HTERT RPE-1 (cell line): ENCODE measurements around the gene ACTC1.

Experiments
- in situ Hi-C: fragments of 300-500 bp; cut with MboI; formaldehyde crosslinking; loops from 4 replicates; pipeline ENCODE4 v1.14.3; 2020; ENCODE audit warnings: low sequenced_read_pairs

Gene ACTC1

DNA sequence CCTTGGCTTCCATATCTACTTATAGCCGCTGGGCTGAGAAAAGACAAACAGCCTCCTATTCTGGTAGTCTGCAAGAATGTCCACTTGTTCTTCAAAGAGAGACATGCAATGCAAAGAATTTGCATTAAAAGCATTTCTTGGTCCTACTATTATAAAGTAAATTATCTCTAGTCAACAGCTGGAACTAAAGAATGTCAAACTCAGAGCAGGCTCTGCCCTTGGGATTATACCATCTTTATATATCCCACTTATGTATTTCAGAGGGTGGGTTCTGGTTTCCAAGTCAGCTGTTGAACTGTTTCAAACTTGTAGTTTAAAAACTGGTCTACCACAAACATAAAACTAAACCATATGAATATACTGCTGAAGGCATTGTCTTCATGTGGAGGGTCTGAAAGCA is 7.0 kb upstream of the ACTC1 start:
- in situ Hi-C loops: no loop called here

DNA sequence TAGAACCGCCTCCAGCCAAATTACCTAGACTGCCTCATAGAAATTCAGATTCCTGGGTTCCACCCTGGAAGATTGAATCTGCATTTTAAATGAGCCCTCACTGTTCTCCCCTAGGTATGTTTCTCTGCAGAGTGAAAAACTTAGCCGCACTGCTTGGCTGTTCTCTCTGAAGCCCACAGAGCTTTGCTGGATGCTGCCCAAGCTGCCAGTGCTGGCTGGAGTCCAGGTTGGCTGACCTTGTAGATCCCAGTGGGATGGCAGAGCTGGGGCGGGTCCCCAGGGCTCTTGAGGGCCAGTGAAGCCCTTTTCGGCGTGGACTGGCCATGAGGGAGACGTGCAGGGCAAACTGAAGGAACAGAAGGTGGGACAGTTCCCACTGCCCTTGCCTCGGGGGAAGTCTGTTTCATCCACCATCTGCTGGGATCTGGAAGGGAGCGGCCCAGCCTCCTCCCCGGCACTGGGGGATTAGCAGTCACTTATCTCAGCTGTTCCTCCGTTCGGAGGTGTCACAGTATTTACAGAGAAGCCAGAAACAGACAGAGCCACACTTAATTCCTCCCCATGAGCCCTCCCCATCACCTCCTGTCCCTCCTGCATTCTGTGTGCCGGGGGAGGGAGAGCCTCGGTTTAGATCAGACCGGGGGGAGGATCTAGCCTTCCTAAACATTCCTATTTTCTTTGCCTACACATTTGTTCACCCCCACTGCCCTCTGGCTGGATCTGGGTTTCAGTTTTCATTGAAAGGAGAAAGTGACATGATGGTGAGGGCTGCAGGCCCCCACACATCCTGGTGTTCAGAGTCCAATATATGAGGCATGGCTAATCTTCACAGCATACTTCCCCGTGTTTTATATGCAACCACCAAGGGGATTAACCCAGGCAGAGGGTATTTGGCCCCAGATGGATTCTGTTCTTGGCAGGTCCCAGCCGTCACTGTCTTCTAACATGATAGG is 4.1 kb upstream of the ACTC1 start:
- in situ Hi-C loops: no loop called here

DNA sequence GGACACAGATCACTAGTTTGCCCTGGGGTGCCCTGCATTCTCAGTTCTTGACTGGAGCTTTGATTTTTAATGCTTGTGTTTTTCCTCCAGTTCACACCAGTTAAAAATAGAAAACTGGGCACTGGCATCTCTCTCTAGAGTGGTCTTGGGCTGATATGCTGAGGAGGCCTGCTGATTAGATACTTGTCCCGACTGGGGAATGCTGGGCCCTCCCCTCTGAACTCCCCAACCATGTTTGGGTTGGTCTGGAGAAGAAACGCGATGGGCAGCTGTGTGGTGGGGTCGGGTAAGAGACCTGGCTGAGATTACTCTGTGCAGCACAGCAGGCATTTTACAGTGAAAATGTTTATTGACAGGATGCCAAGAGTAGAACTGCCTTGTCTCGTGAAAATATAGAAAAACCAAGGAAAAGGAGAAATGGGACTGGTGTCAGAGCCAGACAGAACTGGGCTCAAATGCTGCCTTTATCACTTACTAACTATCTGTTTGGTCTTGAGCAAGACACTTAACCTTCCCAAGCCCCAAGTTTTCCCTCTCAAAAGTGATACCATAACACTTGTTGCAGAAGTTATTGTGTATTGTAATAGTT is 1.6 kb upstream of the ACTC1 start:
- in situ Hi-C loops: no loop called here

DNA sequence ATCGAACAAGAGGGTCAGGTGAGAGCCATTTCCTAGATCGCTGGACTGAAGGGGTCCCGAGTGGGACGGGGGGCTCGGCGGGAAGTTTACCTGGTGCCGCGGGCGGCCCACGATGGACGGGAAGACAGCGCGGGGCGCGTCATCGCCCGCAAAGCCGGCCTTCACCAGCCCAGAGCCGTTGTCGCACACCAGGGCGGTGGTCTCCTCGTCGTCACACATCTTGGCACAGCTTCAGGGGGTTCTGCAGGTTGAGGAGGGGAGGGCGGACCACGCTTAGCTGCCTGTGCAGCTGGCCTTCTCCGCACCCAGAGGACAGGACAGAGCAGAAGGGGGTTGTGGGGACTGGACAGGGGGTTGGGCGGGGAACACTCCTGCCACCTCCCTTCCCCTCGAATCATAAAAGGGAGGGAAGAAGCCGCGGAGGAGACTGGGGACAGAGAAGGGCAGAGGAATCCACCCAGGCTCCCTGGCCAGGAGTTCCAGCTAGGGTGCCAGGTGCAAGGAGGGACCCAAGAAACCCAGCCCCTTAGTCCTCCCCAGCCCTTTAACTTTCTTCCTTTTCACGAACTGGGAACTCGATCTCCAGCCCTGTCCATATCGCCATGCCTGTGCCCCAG is 651 bp downstream of the ACTC1 start:
- in situ Hi-C loops: no loop called here

DNA sequence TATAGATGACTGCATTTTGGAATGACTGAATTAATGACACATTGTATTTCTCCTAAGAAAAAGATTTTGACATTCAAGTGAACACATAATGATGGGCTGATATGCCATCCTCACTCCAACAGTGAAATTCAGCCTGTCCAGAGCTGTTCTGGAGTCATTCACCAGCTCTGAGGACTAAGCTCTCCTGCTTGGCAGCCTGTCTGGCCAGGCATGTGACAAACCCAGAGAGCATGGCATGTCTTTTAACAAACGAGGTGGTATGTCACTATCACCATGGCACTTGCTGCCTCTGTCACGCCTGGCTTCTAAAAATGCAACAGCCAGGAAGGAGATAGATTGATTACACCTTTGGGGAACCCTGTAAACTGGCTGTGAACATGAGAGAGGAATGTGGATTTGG is 1.4 kb downstream of the ACTC1 start:
- in situ Hi-C loops: no loop called here

DNA sequence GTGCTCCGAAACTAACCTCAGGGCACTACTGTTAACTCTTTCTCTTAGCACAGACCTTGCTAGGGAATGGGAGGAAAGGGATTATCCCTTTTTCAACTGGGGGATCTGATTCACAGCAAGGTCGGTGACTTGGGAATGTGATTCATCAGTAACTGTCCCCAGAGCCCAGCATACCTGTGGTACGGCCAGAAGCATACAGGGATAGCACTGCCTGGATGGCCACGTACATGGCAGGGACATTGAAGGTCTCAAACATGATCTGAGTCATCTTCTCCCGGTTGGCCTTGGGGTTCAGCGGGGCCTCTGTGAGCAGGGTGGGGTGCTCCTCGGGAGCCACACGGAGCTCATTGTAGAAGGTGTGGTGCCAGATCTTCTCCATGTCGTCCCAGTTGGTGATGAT is 2.3 kb downstream of the ACTC1 start:
- in situ Hi-C loops: no loop called here

DNA sequence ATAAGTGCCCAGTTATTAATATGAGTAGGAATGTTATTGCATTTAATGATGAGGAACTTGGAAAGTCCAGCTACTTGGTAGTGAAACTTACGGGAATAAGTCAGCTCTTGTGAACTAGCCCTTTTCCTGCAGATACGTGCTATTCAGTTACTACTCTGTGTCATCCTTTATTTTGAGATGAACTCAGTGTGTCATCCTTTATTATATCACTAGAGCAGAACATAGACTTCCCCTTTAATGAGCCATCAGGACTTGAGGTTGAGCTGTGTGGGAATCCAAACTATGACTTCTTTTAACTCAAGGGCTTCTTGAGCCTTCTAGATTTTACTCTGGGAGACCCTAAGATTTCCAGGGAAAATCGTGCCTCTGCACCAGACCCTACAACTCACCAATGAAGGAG is 3.6 kb downstream of the ACTC1 start:
- in situ Hi-C loops: no loop called here

DNA sequence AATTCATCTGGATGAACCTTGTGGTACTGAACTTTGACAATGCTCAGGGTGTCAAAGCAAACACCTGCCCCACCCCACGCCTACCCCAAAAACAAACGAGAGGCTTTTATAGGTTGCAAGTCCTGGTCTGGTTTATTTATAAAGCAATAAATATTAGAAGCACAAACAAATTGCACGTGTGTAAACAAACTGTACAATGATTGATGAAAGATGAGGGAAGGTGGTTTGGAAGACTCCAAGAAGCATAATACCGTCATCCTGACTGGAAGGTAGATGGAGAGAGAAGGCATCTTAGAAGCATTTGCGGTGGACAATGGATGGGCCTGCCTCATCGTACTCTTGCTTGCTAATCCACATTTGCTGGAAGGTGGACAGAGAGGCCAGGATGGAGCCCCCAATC is 5.2 kb downstream of the ACTC1 start:
- in situ Hi-C loops: no loop called here

DNA sequence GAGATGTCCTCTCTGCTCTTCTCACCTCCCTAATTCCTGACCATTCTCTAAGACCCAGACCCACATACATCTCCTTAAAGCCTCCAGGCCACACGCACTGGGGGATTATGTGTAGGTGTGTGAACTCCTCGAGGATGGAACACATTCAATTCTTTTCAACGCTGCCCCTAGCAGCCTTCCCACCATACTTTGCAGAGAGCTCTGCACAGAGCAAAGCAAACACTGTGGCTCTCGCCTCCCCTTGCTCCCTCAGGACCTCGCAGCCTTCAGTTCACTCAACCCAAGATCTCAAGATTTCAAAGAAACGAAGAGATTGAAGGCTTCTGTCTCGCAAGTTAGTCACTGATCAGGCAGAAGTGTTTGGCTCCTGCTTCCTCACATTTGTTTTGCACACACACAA is 6.0 kb downstream of the ACTC1 start:
- in situ Hi-C loops: no loop called here

DNA sequence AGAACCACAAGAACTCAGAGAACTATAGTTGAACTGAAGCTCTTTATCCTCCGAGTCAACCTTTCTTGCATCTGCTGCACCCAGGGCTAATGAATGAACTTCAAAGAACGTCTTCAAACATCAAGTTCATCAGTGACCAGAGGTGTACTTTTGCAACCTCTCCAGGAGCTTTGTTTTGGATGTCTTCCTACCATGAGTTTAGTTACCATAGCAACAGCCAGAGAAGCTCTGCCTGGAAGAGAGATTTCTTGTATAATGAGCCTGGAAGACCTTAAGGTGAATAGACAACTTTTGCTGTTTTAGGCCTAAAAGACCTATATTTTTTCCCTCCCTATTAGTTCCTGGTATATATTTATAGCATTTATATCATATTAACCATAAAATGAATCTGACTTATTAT is 9.1 kb downstream of the ACTC1 start:
- in situ Hi-C loops: no loop called here

DNA sequence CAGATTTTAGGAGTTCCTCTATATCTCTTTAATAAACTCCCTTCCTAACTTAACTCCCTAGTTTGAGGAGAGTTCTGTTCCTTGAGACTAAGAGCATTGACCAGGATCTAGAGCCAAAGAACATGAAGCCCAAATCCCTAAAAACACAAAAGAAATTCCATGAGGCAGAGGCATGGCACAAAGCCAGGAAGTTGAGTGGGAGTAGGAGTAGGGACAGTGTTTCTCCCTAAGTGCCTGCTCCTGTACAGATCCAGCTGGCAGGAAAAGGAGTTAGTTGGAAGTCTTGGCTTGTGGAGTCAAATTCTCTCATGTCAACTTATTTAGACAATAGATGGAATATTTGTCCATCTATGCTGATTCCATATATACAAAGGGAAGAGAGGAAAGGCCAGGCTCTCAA is 11.4 kb downstream of the ACTC1 start:
- in situ Hi-C loops: no loop called here

DNA sequence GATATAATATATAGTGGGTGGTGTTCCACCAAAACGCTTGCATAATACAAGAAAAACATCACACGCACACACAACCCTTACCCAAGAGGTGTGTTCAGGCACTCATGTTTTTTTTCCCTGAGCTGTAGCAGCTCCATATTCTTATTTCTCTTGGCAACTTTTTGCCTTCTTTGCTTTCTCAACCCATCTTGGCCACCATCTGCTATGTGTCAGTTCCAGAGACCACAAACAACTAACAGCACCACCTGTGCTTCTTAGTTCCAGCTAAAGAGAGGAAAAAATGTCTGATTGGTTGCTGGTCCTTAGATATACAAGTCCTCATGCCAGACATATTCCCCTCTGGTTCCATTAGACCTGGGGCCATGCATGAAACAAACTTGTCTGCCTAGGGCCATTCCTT is 11.9 kb downstream of the ACTC1 start:
- in situ Hi-C loops: no loop called here

DNA sequence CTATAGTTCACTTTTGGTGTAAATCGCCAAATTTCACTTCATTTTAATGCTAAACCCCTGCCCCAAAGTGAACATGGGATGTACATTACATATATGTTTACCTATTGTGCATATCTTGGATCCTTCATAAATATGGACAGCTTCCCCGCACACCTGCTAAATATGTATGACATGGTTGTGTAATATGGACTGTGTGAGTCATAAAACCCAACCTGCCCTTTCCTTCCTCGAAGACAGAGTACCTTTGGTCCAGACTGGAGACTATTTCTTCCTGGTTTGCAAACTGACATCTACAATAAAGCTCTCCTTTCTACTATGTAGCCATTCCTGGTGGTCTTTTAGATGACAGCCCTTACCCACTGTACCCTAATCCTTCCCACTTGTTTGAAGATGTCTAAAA is 12.4 kb downstream of the ACTC1 start:
- in situ Hi-C loops: no loop called here

DNA sequence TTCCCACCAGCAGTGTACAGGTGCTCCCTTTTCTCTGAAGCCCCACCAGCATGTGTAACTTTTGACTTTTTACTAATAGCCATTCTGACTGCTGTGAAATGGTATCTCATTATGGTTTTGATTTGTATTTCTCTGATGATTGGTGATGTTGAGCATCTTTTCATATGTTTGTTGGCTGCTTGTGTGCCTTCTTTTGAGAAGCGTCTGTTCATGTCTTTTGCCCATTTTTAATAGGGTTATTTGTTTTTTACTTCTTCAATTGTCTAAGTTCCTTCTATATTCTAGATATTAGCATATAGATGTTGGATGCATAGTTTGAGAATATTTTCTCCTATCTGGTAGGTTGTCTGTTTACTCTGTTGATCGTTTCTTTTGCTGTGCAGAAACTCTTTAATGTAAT is 14.6 kb downstream of the ACTC1 start:
- in situ Hi-C loops: no loop called here

DNA sequence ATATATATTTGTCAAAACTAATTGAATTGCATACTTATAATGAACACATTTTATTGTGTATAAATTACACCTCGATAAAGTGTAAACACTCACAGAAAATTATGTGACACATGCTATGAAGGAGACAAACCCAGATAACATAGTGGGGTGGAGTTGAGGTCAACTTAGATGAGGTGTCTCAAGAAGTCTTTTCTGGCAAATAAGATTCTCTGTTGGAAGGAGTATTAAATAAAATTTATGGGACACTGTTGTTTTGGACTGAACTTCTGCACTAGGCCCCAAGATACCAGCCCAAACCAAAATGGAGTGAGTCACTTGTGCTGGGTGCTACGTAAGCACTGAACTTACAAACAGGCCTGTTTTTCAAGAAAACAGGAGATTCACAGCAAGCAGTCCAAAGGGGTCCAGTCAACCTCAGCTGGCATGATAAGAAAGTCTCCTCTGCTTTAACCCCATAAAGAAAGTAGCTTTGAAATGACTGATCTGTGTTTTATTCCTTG is 18.7 kb downstream of the ACTC1 start:
- in situ Hi-C loops: no loop called here

DNA sequence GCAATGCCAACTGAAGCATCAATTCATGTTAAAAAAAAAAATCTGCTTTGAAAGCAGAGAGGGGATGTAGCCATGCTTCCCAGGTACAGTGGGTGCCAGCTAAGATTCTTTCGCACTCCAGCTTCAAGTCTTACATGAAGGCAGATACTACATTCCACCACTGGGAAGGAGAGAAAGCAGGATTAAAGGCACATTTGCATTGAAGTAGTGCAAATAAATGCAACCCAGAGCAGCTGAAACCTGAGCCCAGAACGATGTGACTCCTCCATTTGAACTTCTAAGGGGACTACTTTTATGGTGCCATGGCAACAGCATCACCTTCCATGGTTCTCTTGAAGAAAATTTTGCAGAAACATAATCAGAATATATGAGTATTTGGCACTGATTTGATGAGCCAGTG is 21.4 kb downstream of the ACTC1 start:
- in situ Hi-C loops: no loop called here

DNA sequence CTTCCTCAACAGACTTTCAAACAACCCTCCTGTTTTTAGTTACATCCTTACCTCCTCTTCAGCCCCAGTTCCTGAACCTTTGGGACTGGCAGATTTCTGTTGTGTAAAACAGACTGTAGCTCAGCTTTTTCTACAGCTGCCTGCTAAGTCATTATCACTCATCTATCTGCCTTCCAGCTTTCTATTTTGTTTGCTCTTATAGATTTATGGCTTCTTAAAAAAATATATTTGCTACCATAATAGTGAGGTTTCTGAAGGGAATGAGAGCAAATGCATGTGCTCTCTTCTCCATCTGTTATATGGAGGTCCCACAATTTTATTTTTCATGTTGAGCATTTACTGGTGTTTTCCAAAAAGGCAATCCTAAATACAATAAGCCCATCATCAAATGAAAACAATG is 22.3 kb downstream of the ACTC1 start:
- in situ Hi-C loops: no loop called here

DNA sequence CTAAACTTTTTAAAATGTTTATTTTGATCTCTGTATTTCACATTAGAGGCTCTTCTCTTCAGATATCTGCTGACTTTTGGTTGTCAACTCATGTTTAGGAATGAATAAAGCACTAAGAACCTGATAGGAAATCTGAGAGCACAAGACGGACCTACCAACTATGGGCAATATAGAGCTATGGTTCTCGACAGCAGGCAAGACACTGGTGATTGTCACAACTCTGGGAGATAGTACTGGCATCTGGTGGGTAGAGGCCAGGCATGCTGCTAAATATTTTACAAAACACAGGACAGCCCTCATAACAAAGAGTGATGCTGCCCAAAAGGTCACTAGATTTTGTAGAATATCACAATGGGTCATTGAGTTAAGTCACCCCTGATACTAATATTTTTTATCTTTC is 23.0 kb downstream of the ACTC1 start:
- in situ Hi-C loops: no loop called here

DNA sequence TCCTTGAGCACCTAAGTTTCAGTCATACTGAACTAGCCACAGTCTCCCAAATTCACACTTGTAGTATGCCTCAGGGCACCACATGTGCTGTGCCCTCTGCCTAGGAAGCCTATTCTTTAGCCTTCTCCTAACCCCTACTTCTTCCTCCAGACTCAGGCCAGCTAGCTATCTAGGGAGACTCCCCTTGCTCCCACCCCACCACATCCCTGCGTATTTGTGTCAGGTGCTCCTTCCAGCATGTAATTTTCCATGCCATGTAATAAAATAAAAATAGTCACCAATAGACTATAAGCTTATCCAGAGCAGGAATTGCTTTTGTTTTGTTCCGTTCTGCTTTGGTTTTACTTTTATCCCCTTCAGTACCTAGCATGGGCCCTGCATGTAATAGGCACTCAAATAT is 25.6 kb downstream of the ACTC1 start:
- in situ Hi-C loops: no loop called here

DNA sequence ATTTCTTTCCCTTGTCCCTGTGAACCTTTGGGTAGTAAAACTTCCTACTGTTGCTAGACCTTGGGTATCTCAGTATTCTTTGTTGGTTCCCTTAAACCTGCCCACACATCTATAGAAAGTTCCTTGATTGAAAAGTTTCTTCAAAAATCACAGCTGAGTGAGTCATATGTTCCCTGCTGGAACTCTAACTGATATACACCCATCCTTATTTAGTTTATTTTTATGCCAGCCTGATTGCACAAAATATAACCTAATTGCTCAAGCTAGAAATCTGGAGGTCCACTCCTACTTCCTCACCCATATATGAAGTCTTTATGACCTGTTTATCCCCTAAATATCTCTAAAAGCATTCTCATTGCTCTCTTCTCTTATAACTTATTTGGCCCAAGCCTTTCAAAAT is 26.8 kb downstream of the ACTC1 start:
- in situ Hi-C loops: no loop called here

DNA sequence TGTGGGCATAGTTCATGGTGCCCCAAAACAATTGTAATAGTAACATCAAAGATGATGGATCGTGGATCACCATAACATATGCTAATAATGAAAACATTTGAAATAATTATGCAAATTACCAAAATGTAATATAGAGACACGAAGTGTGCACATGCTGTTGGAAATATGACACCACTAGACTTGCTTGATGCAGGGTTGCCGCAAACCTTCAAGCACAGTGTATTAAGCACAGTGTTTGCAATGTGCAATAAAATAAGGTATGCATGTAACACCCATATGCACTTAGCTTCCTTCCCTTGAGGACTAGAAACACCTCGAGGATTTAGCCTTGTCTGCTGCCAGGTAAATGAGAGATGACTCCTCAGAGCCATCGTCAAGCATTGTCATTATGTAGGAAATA is 29.6 kb downstream of the ACTC1 start:
- in situ Hi-C loops: no loop called here

DNA sequence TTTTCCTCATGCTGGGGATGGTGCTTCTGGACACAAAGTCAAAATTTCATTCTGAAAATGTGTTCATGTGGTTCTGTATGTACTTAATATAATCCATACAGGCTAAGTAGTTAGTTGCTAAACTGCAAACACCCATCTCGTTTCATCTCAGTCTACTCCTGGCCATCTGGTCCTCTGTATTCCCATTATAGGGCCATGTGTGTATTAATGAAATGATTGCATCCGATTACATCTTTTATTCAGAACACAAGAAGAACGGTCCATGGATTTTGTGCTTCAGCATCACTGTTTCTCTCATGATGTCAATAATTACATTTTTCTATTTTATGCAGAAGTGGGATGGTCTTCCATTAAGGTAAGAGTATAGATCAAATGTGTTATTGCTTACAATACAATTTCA is 34.4 kb downstream of the ACTC1 start:
- in situ Hi-C loops: no loop called here
